ENCODE results near the gene R3HDM2.
"Not testable (repeated sequence)": the region's sequence is repeated elsewhere in the genome, so short reads cannot be mapped to it uniquely, and the experiment has no call there.

The R3HDM2 gene

DNA sequence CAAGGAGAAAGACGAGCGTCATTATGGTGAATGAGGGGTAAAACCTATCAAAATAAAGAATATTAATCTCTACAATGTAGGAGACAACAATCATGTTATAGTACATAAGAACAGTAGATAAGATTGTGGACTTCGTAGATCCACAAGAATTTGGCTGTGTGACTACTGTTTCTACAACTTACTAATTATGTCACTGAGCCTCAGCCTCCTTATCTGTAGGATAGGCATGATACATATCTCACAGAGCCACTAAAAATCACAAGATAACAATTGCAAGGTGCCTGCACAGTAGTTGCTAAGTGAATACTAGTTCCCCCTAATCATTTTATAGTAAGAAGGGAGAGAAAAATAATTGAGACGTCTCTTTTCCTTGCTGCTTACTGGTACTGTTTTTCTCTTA is 101.6 kb downstream of the R3HDM2 start:
- no peak for DNase-seq (ENCODE audit: low read depth in 2 of 2)

DNA sequence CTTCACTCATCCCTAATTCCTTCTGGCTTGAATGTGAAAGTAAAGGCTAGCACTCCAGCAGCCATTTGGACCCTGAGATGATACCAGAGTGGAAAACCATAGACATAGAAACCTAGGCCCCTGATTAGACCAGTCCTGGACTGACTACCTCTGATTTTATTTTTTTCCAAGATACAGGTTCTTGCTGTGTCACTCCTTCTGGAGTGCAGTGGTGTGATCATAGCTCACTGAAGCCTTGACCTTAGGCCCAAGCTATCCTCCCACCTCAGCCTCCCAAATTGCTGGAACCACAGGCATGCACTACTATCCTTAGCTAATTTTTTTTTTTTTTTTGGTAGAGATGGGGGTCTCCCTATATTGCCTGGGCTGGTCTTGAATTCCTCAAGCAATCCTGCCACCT is 105.4 kb downstream of the R3HDM2 start:
- DNase-seq (ENCODE audit: low read depth in 2 of 2), result no peak

DNA sequence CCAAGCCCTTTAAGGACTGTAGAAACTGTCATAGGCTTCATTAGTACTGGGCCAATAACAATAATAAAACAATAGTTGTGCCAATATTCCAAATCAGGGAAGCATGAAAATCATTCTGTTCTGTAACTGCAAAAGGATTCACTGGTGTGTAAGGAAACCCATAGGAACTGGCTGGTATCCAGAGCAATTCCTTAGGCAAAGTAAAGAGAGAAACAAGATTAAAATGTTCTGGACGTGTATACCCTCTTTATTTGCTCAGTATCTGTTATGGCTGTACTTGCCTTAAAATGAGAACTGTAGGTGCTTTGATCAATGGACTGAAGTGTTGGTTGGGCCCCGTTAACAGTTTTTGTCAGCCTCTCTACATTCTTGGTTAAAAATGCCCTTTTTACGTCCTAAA is 107.4 kb downstream of the R3HDM2 start:
- no peak for DNase-seq (ENCODE audit: low read depth in 2 of 2)

DNA sequence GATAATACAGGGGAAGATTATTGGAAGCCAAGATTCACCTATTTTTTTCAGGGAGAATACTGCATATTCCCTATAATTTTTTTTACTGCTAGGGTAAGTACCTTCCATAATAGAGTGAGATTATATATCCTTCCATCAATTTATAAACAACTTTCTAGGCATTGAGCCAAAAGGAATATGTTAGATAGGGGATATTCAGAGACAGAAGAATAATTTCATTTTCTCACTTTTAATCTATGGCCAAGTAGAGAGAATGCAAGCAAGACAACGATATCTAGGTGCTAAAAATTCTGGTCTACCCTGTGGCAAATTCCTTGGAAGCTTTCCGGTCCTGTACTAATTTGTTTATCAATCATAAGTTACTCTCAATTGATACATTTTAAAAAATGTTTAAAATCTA is 110.2 kb downstream of the R3HDM2 start:
- no peak for DNase-seq (ENCODE audit: low read depth in 2 of 2)

DNA sequence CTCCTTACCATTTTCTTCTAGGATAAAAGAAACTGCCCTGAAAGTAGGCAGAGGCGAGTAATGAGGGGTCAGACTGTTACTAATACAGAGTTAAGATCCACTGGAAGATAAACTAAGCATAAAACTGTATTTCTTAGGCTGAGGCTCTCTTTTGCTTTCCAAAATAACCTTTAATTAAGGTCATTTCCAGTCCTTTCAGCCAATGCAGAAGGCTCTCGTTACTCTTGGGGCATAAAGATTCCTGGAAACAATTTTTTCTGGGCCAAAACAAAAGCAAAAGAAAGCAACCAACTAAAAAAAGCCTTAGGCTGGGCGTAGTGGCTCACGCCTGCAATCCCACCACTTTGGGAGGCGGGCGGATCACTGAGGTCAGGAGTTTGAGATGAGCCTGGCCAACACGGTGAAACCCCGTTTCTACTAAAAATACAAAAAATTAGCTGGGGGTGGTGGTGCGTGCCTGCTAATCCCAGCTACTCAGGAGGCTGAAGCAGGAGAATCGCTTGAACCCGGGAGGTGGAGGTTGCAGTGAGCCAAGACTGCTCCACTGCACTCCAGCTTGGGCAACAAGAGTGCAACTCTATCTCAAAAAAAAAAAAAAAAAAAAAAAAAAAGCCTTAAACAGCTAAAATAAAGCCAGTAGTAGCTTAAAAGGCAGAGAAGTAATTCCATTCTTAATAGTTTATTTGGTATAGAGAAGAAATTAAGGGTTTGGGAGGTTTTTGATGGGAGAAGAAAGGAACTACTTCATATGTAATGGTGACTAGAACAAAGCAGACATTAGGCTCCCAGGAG is 111.0 kb downstream of the R3HDM2 start:
- no peak for DNase-seq (ENCODE audit: low read depth in 2 of 2)

DNA sequence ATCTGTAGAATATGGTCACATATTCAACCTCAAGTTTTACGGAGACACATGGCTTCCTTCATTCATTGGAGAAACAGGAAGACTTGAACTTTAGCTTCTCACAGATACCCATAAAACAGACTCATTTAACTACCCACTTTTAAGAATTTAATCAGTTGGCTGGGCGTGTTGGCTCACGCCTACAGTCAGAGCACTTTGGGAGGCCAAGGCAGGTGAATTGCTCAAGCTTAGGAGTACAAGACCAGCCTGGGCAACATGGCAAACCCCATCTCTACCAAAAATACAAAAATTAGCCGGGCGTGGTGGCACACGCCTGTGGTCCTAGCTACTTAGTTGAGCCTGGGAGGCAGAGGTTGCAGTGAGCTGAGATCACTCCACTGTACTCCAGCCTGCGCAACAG is 115.2 kb downstream of the R3HDM2 start:
- DNase-seq (ENCODE audit: low read depth in 2 of 2), result no peak

DNA sequence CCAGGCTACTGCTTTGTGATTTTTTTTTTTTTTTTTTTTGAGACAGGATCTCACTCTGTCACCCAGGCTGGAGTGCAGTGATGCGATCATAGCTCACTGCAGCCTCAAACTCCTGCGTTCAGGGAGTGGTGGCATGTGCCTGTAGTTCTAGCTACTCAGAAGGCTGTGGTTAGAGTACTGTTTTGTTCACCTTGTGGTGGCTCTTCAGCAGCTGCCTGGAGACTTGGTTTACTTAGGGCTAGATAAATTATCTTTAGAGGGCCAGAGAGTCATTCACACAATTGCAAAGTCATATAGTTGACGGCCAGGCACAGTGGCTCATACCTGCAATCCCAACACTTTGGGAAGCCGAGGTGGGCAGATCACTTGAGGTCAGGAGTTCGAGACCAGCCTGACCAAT is 118.6 kb downstream of the R3HDM2 start:
- DNase-seq (ENCODE audit: low read depth in 2 of 2), result not testable (repeated sequence)

DNA sequence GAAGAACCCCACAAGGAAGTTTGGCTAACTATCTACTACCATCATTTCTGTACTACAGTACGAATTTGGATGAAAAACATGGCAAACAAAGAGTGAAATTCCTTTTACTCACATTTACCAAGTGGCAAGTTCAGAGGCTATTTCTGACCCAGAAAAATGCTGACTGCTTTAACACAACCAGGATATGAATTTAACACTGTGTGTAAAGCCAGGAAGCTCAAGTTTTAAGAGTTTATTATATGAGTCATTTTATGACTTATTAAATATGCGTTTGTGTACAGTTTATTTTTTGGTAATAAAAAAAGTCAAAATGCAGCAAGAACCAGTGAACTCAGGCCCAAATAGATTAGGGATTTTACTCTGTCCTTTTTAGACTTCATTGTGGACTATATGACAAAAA is 121.4 kb downstream of the R3HDM2 start:
- DNase-seq (ENCODE audit: low read depth in 2 of 2), result no peak

DNA sequence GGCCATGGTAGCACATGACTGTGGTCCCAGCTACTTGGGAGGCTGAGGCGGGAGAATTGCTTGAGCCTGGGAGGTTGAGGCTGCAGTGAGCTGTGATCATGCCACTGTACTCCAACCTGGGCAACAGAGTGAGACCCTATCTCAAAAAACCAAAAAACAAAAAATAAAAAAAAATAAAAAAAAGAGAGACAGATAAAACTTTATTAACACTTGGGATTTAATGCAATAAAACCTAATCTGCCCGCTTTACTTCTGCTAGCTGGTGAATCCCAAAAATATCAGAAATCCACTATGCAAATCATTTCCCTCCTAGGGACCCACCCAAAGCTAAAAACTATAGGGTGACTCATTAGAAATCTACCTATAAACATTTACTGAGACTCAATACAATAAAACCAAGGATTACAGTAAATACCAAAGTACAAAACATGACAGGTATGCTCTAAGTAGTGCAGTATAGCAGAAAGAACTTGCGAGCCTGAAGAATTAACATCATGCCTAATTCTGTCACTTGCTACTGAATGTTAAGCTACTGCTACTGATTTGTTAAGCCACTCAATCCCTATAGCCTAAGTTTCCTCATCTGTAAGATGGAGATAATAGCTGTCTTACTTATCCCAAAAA is 129.8 kb downstream of the R3HDM2 start:
- DNase-seq (ENCODE audit: low read depth in 2 of 2), result no peak

DNA sequence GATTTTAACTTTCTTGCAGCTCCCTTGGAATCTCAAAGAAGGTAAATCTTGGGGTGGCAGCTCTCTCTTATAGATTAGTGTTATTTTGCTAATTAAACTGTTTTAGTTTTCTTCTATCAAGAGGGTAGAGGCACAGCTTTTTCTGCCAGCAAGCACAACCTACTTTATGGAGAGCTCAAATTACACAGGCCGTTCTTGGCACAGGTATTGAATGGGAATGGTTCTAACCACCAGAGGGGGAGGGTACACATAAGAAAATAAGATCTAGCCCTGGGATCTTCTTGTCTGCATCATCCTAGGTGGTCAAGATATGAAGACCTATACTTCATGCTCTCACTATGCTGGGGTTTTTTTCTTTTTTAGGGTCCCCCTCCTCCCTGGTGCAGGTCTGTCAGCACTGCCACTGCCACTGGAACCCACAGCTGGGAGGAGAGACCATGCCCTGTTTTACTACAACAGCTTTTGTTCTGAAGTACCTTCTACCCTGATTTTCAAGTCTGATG is 131.3 kb downstream of the R3HDM2 start:
- no peak for DNase-seq (ENCODE audit: low read depth in 2 of 2)

DNA sequence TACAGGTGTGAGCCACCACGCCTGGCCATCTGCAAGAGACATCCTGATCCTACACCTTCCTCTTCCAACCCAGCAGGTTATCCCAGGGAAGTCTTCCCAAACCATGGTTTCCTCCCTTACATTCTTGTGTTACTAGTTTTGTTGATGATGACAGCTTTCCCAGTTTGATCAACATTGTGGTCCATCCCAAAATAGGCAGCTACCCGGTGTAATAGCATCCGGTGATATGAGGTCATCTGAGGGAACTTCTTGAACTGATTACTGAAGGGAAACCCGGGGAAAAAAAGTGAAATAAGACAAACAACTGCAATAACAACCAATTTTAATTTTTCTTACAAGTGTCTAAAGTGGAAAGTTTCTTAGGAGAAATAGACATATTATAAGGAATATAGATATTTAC is 134.6 kb downstream of the R3HDM2 start:
- no peak for DNase-seq (ENCODE audit: low read depth in 2 of 2)

DNA sequence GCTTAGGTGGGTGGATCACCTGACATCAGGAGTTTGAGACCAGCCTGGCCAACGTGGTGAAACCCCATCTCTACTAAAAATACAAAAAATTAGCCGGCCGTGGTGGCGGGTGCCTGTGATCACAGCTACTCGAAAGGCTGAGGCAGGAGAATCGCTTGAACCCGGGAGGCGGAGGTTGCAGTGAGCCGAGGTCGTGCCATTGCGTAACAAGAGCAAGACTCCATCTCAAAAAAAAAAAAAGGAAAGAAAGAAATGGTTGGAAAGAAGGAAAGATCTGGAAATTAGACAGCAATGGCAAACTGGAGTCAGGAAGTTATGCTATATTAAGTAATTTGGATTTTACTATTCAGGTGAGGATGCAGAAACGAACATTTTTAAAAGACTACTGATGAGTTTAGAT is 148.8 kb downstream of the R3HDM2 start:
- DNase-seq (ENCODE audit: low read depth in 2 of 2), result not testable (repeated sequence)

DNA sequence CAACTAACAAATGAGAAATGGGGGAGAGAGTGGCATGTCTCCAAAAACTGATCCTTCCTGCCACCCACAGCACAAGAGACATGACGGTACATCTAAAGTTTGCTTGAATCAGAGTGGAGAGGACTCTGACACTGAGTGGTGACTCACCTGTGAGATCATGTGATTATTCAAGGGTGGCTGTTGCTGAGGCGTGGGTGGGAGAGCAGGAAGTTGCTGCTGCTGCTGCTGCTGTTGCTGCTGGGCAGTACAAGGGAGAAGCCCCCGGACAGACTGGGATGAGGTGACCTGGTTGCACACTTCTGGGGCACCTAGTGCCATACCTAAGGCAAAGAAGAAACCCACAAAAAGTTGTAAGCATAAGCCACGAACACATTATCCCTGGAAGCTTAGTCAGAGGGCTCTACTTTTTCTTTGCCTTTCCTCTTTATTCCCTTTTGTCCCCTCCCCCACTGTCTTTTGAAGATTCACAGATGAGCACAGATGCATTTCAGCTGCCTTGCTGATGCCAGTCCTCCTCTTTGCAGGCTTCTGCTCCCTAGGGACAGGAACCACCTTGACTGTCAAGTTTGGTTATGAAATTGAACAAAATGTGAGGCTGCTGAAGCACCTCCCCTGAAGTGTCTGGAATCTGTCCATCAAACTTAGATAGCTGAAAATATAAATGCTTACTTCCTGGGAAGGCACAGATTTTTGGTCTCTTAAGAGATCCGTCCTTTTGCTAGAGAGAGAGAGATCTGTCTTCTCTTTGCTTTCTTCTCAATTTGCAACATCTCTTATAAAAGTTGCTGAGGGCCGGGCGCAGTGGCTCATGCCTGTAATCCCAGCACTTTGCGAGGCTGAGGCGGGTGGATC is 150.4 kb downstream of the R3HDM2 start:
- peak; percentile 26 to 34 for DNase-seq (ENCODE audit: low read depth in 2 of 2)

DNA sequence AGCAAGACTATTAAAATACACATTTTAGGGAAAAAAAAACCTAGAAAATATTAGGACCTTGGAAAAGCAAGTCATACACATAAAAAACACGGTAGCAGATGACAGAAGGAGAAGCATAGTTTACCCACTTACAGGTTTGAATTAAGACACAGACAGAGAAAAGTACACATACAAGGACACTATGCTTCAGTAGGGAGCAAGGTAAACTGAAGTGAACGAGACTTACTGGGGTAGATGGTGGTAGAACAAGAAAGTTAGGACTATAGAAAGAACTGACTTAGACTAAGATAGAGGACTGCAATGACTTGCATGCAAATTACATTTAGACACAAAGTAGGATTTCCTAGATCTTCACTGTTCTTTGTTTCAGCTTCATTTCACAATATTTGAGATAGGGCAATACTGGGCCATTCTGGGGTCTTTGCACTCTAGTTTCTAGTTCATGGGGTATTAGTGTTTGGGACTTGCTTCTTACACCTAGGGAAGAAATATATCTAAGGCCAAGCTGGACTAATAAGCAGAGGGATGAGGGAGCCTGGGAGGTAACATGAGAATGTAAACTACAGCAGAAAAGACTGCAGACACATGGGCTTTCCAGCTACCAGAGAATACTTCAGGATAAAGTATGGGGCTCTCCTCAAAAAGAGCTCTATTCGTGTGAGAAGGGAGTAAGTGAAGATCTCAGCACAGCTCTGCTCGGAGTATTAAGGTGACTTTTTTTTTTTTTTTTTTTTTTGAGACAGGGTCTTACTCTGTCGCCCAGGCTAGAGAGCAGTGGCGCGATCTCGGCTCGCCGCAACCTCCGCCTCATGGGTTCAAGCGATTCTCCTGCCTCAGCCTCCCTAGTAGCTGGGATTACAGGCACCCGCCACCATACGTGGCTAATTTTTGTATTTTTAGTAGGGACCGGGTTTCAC is 152.1 kb downstream of the R3HDM2 start:
- DNase-seq (ENCODE audit: low read depth in 2 of 2), result no peak

DNA sequence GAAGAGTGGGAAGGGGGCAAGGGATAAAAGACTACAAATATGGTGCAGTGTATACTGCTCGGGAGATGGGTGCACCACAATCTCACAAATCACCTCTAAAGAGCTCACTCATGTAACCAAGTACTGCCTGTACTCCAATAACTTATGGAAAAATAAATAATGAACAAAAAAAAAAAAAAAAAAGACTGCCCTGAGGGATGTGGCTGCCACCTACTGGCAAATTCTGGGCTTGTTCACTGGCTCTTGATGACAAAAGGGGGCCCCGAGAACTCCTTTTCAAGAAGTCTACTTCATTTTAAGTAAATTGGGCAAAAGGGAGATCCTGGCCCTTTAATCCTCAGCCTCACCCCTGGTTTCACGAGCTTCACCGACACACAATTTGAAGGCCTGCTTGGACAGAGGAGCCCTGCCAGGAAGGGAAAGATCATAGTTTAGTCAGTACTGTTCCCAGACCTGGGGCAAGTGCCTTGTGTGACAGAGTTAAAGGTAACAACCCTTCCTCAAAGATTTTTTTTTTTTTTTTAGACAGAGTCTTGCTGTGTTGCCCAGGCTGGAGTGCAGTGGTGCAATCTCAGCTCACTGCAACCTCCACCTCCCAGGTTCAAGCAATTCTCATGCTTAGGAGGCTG is 153.8 kb downstream of the R3HDM2 start:
- no peak for DNase-seq (ENCODE audit: low read depth in 2 of 2)

DNA sequence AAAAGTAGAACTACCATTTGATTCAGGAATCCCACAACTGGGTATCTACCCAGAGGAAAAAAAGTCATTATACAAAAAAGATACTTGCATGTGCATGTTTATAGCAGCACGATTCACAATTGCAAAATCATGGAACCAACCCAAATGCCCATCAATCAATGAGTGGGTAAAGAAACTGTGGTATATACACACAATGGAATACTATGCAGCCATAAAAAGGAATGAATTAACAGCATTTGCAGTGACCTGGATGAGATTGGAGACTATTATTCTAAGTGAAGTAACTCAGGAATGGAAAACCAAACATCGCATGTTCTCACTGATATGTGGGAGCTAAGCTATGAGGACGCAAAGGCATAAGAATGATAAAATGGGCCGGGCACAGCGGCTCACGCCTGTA is 154.6 kb downstream of the R3HDM2 start:
- not testable (repeated sequence) for DNase-seq (ENCODE audit: low read depth in 2 of 2)

DNA sequence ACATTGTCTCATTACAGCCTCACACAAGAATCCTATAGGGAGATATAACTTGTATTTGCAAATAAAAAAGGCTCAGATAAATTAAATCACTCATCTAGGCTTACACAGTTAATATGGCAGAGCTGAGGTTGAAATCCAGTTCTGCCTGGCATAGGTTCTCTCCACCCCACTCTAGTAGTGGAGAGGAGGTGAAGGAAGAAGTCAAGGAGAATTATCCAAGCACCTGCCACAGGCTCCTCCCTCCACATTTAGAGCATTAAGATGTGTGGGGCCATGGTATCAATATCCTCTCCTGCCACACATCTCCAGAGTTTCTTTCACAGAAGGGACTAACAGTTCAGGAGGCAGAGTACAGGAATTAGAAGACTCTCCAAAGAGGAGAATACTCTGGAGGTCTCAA is 157.3 kb downstream of the R3HDM2 start:
- no peak for DNase-seq (ENCODE audit: low read depth in 2 of 2)

DNA sequence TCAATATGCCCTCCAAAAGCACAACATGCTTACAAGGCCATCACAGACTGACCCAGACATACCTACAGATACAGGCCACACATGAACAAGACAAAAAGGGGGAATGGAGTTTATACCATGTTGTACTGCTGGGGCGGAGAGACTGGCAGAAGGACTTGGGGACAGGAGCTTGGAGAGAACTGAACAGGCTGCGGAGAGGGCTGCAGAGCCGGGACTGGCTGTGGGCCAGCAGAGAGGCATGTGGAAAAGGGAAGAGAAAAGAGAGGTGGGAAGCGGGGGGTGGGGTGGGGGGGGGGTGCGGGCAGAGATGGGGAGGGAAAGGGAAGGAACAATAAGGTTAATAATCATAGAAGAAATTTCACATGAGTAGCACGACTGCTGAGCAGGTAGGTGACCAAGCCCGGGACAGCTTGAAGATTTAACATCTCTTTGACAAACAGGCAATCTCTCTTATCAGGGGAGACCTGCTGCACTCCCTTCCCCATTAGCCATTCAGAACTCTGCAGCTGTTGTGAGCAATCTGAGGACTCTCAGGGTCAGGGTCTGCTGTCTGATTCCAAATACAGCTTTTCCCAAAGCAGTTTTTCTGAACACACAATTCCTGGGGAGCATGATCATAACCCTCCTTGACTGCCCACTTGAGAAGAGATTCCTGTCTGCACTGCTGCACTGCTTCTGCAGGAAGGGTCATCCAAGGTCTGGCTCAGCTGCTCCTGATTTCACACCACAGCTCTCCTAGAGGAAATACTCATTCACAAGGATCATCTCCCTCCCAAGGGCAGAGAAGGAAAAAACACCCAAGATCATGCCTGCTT is 158.3 kb downstream of the R3HDM2 start:
- no peak for DNase-seq (ENCODE audit: low read depth in 2 of 2)

DNA sequence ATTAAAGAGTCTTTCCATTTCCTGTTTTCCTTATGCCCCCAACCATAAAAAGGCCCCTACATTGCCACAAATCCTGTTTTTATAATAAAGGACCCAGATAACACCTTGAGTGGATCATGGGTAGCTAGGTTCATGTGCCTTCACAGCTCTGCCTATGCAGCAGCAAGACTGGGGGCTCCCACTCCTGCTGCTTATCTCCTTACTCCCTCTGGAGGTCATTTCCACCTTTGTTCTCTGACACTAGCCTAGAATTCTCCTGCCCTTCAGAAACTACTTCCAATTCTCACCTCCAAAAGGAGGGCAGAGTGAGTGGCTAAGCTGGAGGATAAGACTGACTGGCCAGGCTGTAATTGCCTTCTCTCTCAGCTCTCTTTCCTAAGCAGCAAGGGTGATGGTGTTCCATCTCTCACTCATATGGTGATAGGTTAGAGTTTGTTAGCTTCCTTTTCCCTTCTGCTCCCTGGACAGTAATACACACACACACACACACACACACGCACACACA is 159.8 kb downstream of the R3HDM2 start:
- no peak for DNase-seq (ENCODE audit: low read depth in 2 of 2)

DNA sequence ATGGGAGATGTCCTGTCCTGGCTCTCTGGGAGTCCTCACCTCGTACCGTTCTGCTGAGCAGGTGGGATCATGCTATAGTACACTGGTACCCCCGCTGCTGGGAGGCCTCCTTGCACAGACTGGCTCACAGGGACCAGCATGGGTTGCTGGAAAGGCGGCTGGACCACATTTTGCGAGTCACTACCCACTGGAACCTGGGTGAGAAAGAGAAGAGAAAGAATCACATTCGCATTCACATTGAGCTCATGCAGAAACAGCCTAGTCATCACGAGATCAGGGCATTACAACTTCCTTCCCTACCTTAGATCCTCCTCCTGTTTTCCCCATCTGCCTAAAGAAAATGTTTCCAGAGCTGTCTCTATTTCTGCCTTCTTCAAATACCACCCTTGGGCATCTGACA is 162.6 kb downstream of the R3HDM2 start:
- DNase-seq (ENCODE audit: low read depth in 2 of 2), result no peak

Data from stimulated activated CD8-positive, alpha-beta memory T cell treated with anti-CD3 and anti-CD28 coated beads, Interleukin-7, amount 100 ng/mL, for 1 hour (primary cell).